CD4-positive, CD25-positive, alpha-beta regulatory T cell (primary cell): ENCODE measurements around the gene CYTH4. TPM values are rescaled to one million over a fixed set of nuclear protein-coding genes. Genes with fewer than 3 reads are reported as not detected.
"Not testable (repeated sequence)": the region's sequence is repeated elsewhere in the genome, so short reads cannot be mapped to it uniquely, and the experiment has no call there.

Experiments used
- ATAC-seq, 2 donors: fragments of 150-1000 bp; cut with Tn5 transposase; one replicate each; pipeline ENCODE4 v1.10.0; 2021; ENCODE audit warnings: low read depth in 2 of 2, moderate number of reproducible peaks in 2 of 2, moderate library complexity in 1 of 2
- DNase-seq, 3 donors: peaks; one replicate each; pipeline versions ENCODE4 v3.0.0 to v3.0.0-alpha.2; 2012 to 2022; ENCODE audit warnings: mixed read lengths in 1 of 3
- H3K27ac ChIP-seq: one replicate; pipeline ENCODE4 v1.7.0; 2013; ENCODE audit warnings: mild to moderate bottlenecking, low read length; ENCODE audit not compliant: insufficient read depth, poor library complexity, severe bottlenecking
- H3K27me3 ChIP-seq: one replicate; pipeline ENCODE4 v1.7.0; 2013; ENCODE audit warnings: low read length; ENCODE audit not compliant: control insufficient read depth, insufficient read depth
- H3K36me3 ChIP-seq: one replicate; pipeline ENCODE4 v1.7.0; 2013; ENCODE audit warnings: mild to moderate bottlenecking, low read length, moderate library complexity; ENCODE audit not compliant: control insufficient read depth, insufficient read depth
- H3K4me1 ChIP-seq: 2 replicates; pipeline ENCODE4 v1.7.0; 2013; ENCODE audit warnings: mild to moderate bottlenecking, low read length; ENCODE audit not compliant: insufficient read depth, control insufficient read depth, poor library complexity, severe bottlenecking
- H3K4me3 ChIP-seq: one replicate; pipeline ENCODE4 v1.7.0; 2013; ENCODE audit warnings: low read depth, mild to moderate bottlenecking, low read length, moderate library complexity
- H3K9me3 ChIP-seq, 2 experiments: 1 replicate in 1 of 2; 2 replicates in 1 of 2; pipeline ENCODE4 v1.7.0; 2013; ENCODE audit warnings: low read length in 2 of 2, mild to moderate bottlenecking in 1 of 2, moderate library complexity in 1 of 2; ENCODE audit not compliant: control insufficient read depth in 2 of 2
- H3K27ac Mint-ChIP-seq, 3 donors: one replicate each; pipeline ENCODE4 v1.8.0; 2020 to 2022; ENCODE audit warnings: mild to moderate bottlenecking in 3 of 3, mixed read lengths in 3 of 3, moderate library complexity in 2 of 3
- H3K27me3 Mint-ChIP-seq: one replicate; pipeline ENCODE4 v1.8.0; 2022; ENCODE audit warnings: mild to moderate bottlenecking, mixed read lengths
- H3K36me3 Mint-ChIP-seq: one replicate; pipeline ENCODE4 v1.8.0; 2020; ENCODE audit warnings: mixed read lengths
- H3K4me1 Mint-ChIP-seq, 4 donors: one replicate each; pipeline ENCODE4 v1.8.0; 2020 to 2022; ENCODE audit warnings: mixed read lengths in 4 of 4, mild to moderate bottlenecking in 1 of 4
- H3K4me3 Mint-ChIP-seq, 4 donors: one replicate each; pipeline ENCODE4 v1.8.0; 2020 to 2022; ENCODE audit warnings: mild to moderate bottlenecking in 4 of 4, mixed read lengths in 4 of 4, moderate library complexity in 3 of 4
- H3K9me3 Mint-ChIP-seq, 7 donors: one replicate each; pipeline ENCODE4 v1.8.0; 2020 to 2022; ENCODE audit warnings: mixed read lengths in 7 of 7, mild to moderate bottlenecking in 3 of 7, moderate library complexity in 2 of 7
- polyA plus RNA-seq, 4 donors: library from polyadenylated mRNA; unstranded; fragments of 300-500 nt; fragmentation: Illumina TruSeq; gene quantifications; one replicate each; pipeline ENCODE4 v1.2.3, GENCODE V29; 2021
- total RNA-seq: library from RNA; stranded (reverse); gene quantifications from one replicate; pipeline ENCODE4 v1.2.3, GENCODE V29; 2022

The CYTH4 gene
- total and polyA plus RNA-seq, 5 donors from 2014 or later, result 47.4 to 153 (median 49.9) TPM

GRCh38 chr22:37326726-37327125, 44.4 kb downstream of the CYTH4 start:
- Histone ChIP-seq H3K27me3 (peaks cover 9% of the 10 kb centered on the region), H3K27ac (no peak overlapping the region), H3K4me3 (no peak overlapping the region), H3K9me3 (no peaks in the 10 kb centered on the region), H3K36me3 (no peaks in the 10 kb centered on the region), H3K4me1 (peaks cover 4% of the 10 kb centered on the region)
- Mint-ChIP-seq H3K27ac (no peak overlapping the region), H3K9me3 (peaks cover 0 to 2% (median 0%) of the 10 kb centered on the region in 7 donors), H3K4me3 (no peak overlapping the region), H3K27me3 (peaks cover 81% of the 10 kb centered on the region), H3K4me1 (peaks cover 0 to 2% (median 0%) of the 10 kb centered on the region in 4 donors), H3K36me3 (no peaks in the 10 kb centered on the region)
- DNase-seq (no peak), ATAC-seq (no peak)

GRCh38 chr22:37328017-37328416, 45.7 kb downstream of the CYTH4 start:
- Mint-ChIP-seq H3K4me3 (peak overlapping the region in 1 of 4 donors; percentile 15), H3K9me3 (peaks cover 0 to 2% (median 0%) of the 10 kb centered on the region in 7 donors), H3K36me3 (peaks cover 4% of the 10 kb centered on the region), H3K4me1 (peaks cover 0 to 4% (median 0%) of the 10 kb centered on the region in 4 donors), H3K27ac (peak overlapping the region in 1 of 3 donors; percentile 65), H3K27me3 (peaks cover 85% of the 10 kb centered on the region)
- DNase-seq, result no peak
- Histone ChIP-seq H3K27ac (no peak overlapping the region), H3K9me3 (no peaks in the 10 kb centered on the region), H3K4me1 (peaks cover 4% of the 10 kb centered on the region), H3K4me3 (no peak overlapping the region), H3K36me3 (no peaks in the 10 kb centered on the region), H3K27me3 (peaks cover 14% of the 10 kb centered on the region)
- no peak for ATAC-seq

GRCh38 chr22:37328538-37329237, 46.4 kb downstream of the CYTH4 start:
- not testable (repeated sequence) for H3K4me3 ChIP-seq, H3K4me3 Mint-ChIP-seq, H3K36me3 ChIP-seq, H3K9me3 Mint-ChIP-seq, H3K9me3 ChIP-seq, H3K4me1 ChIP-seq, H3K36me3 Mint-ChIP-seq, DNase-seq, H3K4me1 Mint-ChIP-seq, ATAC-seq, H3K27ac ChIP-seq
- Mint-ChIP-seq H3K27ac (peak overlapping the region in 2 of 3 donors; percentile 56 to 65), H3K27me3 (peaks cover 81% of the 10 kb centered on the region)
- peaks cover 14% of the 10 kb centered on the region for H3K27me3 ChIP-seq

DNA sequence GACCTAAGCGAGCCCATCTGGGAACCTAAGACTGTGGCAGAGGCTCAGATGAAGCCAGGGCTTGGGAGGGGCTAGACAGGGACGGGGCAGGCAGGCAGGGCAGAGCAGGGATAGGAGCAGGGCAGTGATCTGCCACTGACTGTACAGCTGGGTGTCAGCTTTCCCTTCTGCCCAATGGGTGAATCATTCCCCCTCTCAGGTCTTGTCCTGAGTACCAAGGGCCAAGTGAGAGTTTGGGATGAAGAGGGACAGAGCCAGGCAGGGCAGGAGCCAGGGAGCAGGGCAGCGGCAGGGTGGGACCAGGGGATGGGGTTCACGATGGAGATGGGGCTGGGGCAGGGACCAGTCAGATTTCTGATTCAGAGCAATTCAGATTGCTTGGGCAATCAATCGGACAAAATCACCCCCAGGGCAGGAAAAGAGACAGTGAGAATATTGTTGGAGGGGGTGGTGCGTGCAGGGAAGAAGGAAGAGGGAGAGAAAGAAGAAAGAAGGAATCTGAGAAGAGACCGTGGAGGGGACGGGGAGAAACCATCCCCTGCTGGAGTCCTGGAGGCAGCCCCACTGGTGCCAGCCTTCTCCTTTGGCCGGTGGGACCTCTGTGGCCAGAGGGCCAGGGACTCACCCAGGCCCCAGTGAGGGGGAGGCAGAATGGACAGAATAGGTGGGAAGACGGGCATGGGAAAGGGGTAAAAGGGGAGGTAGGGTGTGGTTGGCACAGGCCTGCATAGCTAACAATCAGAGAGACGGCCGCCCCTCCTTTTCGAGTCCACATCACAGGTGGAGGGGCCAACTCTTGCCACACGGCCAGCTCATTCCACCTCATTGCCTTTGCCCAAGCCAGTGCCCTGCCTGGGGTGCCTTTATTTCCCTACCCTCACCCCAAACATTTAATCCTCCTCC, 47.2 kb downstream of the CYTH4 start:
- Mint-ChIP-seq H3K4me1 (peaks cover 0 to 9% (median under 1%) of the 10 kb centered on the region in 4 donors), H3K27me3 (peaks cover 83% of the 10 kb centered on the region), H3K4me3 (no peak overlapping the region), H3K36me3 (peaks cover 4% of the 10 kb centered on the region), H3K27ac (peak overlapping the region in 1 of 3 donors; percentile 71), H3K9me3 (peaks cover 0 to 5% (median 0%) of the 10 kb centered on the region in 7 donors)
- ATAC-seq (no peak), DNase-seq (no peak)
- no peaks in the 10 kb centered on the region for H3K36me3 ChIP-seq
- no peak overlapping the region for H3K4me3 ChIP-seq
- peaks cover 19% of the 10 kb centered on the region for H3K27me3 ChIP-seq
- no peak overlapping the region for H3K27ac ChIP-seq
- H3K9me3 ChIP-seq, result no peaks in the 10 kb centered on the region
- peaks cover 11% of the 10 kb centered on the region for H3K4me1 ChIP-seq

DNA sequence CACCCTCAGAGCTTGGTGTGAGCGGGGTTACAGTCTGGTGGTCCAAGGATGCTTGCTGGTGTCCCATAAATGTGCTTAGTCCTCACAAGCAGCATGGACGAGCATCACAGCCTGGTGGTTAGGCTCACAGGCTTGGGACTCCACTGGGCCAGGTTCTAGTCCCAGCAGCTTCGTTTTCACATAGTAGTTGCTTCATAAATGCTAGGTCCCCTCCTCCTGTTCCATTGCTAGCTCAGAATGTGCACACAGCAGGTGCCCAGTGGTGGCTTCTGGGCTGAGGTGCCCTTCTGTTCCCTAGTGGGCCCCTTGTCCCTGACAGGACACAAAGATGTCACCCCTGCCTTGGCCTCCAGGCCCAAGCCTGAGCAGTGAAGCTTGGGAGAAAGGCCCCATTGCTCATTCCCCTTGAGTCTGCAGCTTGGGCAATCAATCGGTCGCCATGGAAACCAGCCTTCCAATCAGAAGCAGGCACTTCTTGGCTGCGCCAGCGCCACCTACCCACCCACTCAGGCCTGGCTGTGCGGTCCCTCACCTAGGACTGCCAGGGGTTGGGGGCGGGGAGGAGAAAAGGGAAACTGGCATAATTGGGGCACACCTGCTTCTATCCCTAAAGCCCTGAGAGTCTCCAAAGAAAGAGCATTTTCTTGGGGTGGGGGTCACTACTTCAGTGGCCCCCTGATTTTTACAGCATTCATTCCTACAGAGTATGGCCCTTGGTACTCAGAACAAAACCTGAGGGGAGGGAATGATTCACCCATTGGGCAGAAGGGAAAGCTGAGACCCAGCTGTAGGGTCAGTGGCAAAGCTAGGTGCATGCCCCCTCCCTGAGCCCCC, 48.1 kb downstream of the CYTH4 start:
- Mint-ChIP-seq H3K4me3 (no peak overlapping the region), H3K27ac (no peak overlapping the region), H3K27me3 (peaks cover 87% of the 10 kb centered on the region), H3K4me1 (peaks cover 0 to 16% (median 2%) of the 10 kb centered on the region in 4 donors), H3K9me3 (peaks cover 0 to 5% (median 0%) of the 10 kb centered on the region in 7 donors), H3K36me3 (peaks cover 4% of the 10 kb centered on the region)
- DNase-seq (peak in 2 of 3 donors; percentile 22 to 57), ATAC-seq (no peak)
- H3K27me3 ChIP-seq, result peaks cover 21% of the 10 kb centered on the region
- H3K4me1 ChIP-seq, result peaks cover 13% of the 10 kb centered on the region
- H3K4me3 ChIP-seq, result no peak overlapping the region
- H3K36me3 ChIP-seq, result no peaks in the 10 kb centered on the region
- H3K27ac ChIP-seq, result no peak overlapping the region
- H3K9me3 ChIP-seq, result no peaks in the 10 kb centered on the region

- no peak for DNase-seq
- Mint-ChIP-seq H3K4me1 (peaks cover 0 to 17% (median 3%) of the 10 kb centered on the region in 4 donors), H3K4me3 (no peak overlapping the region), H3K36me3 (peaks cover 4% of the 10 kb centered on the region), H3K27me3 (peaks cover 91% of the 10 kb centered on the region), H3K9me3 (peaks cover 0 to 5% (median 0%) of the 10 kb centered on the region in 7 donors), H3K27ac (no peak overlapping the region)
- Histone ChIP-seq H3K36me3 (no peaks in the 10 kb centered on the region), H3K27ac (no peak overlapping the region), H3K9me3 (no peaks in the 10 kb centered on the region), H3K4me3 (no peak overlapping the region), H3K4me1 (peaks cover 13% of the 10 kb centered on the region), H3K27me3 (peaks cover 21% of the 10 kb centered on the region)
- ATAC-seq, result no peak
Measured at GRCh38 chr22:37331034-37331428, 48.7 kb downstream of the CYTH4 start.

- H3K36me3 ChIP-seq, result no peaks in the 10 kb centered on the region
- ATAC-seq (no peak), DNase-seq (no peak)
- Mint-ChIP-seq H3K4me1 (peaks cover 0 to 17% (median 3%) of the 10 kb centered on the region in 4 donors), H3K27me3 (peaks cover 89% of the 10 kb centered on the region), H3K36me3 (peaks cover 4% of the 10 kb centered on the region), H3K27ac (no peak overlapping the region), H3K9me3 (peaks cover 0 to 5% (median 0%) of the 10 kb centered on the region in 7 donors), H3K4me3 (no peak overlapping the region)
- peaks cover 13% of the 10 kb centered on the region for H3K4me1 ChIP-seq
- no peak overlapping the region for H3K27ac ChIP-seq
- no peaks in the 10 kb centered on the region for H3K9me3 ChIP-seq
- peaks cover 21% of the 10 kb centered on the region for H3K27me3 ChIP-seq
- H3K4me3 ChIP-seq, result no peak overlapping the region
Measured at GRCh38 chr22:37331856-37332536, 49.7 kb downstream of the CYTH4 start.
